Measurements from ENCODE around the gene LMLN.

DNA sequence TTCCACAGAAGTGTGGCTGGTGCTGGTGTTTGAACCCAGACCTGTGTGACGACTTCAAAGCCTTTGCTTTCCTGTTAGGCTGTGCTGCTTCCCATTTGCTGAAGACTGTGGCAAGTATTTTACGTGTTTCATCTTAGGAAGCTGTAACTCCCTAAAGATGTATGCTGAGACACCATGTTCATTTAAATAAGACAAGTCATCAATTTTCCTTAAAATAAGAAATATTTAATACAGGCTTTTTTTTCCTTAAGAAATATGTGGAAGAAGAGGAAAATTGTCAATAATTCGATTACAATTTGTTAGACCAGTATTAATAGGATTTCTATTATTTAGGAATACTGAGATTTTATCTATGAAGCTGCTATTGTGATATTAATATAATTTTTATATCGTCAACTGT is 58.4 kb downstream of the LMLN start:
- TF ChIP-seq CTCF (IDR thresholded peaks at IDR 0.05; ENCODE audit: low read depth, low read length) (no peak), EZH2phosphoT487 (IDR thresholded peaks at IDR 0.05; ENCODE audit: low read depth) (no peak)

Measured in OCI-LY3 (cell line).